Stimulated activated CD4-positive, alpha-beta T cell treated with anti-CD3 and anti-CD28 coated beads, TNF-alpha, amount 100 ng/mL, for 48 hours (primary cell): Measurements from ENCODE around the gene KCNS3.

ENCODE experiments used
- DNase-seq, 3 donors: peaks; one replicate each; pipeline ENCODE4 v3.0.0-alpha.2; 2020; ENCODE audit warnings: low read depth in 3 of 3

The KCNS3 gene

GRCh38 chr2:17877811-17878280 is 621 bp upstream of the KCNS3 start:
- DNase-seq: no peak

GRCh38 chr2:17879137-17879912 is 858 bp downstream of the KCNS3 start:
- DNase-seq: no peak

- no peak for DNase-seq
Observed at GRCh38 chr2:17879913-17880274, 1.4 kb downstream of the KCNS3 start.

GRCh38 chr2:17892770-17893534 is 14.5 kb downstream of the KCNS3 start:
- DNase-seq: no peak

GRCh38 chr2:17894005-17894404 is 15.5 kb downstream of the KCNS3 start:
- no peak for DNase-seq

- DNase-seq: no peak
Observed at GRCh38 chr2:17894556-17894955, 16.1 kb downstream of the KCNS3 start.

- no peak for DNase-seq
Observed at GRCh38 chr2:17899871-17900270, 21.4 kb downstream of the KCNS3 start.

- no peak for DNase-seq
Observed at GRCh38 chr2:17901246-17901645, 22.8 kb downstream of the KCNS3 start.

- DNase-seq: no peak
Observed at GRCh38 chr2:17910980-17911379, 32.5 kb downstream of the KCNS3 start.

- DNase-seq: no peak
Observed at GRCh38 chr2:17911491-17912260, 33.2 kb downstream of the KCNS3 start.

- DNase-seq: no peak
Observed at GRCh38 chr2:17912266-17912691, 33.8 kb downstream of the KCNS3 start.

GRCh38 chr2:17915099-17915498 is 36.6 kb downstream of the KCNS3 start:
- DNase-seq: no peak

- DNase-seq: no peak
Observed at GRCh38 chr2:17915811-17916518, 37.5 kb downstream of the KCNS3 start.

- no peak for DNase-seq
Observed at GRCh38 chr2:17916584-17916983, 38.1 kb downstream of the KCNS3 start.

GRCh38 chr2:17918789-17919188 is 40.3 kb downstream of the KCNS3 start:
- DNase-seq: no peak

GRCh38 chr2:17930773-17931172 is 52.3 kb downstream of the KCNS3 start:
- DNase-seq: no peak

GRCh38 chr2:17933256-17933655 is 54.8 kb downstream of the KCNS3 start:
- no peak for DNase-seq

- no peak for DNase-seq
Observed at GRCh38 chr2:17934721-17935120, 56.3 kb downstream of the KCNS3 start.

GRCh38 chr2:17935242-17935885 is 56.9 kb downstream of the KCNS3 start:
- DNase-seq: no peak

- no peak for DNase-seq
Observed at GRCh38 chr2:17936599-17936998, 58.1 kb downstream of the KCNS3 start.

- no peak for DNase-seq
Observed at GRCh38 chr2:17940091-17940630, 61.7 kb downstream of the KCNS3 start.
